ENCODE measurements around the gene MALRD1. TPM values are rescaled to one million over a fixed set of nuclear protein-coding genes. Genes with fewer than 3 reads are reported as not detected.

Gene MALRD1
- total RNA-seq, 1 experiment from 2014 or later = 8.2 TPM

DNA sequence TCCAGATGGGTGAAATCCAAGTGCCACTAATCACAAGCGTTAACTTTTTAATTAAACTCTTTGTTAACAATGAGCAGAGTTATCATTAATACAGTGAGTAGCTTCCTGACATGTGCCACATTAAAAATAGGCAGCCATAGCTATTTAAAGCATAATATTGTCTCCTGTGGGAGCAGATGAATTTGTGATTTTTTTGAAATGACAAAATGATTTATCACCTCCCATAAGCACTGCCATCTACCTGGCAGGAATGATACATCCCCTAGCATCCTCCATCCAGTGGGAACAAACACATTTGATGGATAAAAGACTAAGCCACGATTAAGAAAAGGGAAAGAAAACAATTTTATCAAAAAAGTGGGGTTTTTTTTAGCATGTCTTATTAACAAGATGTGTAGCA lies 605.3 kb downstream of the MALRD1 start:
- H3K4me3 Mint-ChIP-seq (ENCODE audit: unreplicated experiment) = no peak overlapping the region
- Histone ChIP-seq H3K4me3 (ENCODE audit: low read depth, low read length) (no peak overlapping the region), H3K27me3 (replicated peaks; ENCODE audit: control insufficient read depth, insufficient read depth, low read length) (no peaks in the 10 kb centered on the region), H3K4me1 (no peaks in the 10 kb centered on the region), H3K36me3 (ENCODE audit: control insufficient read depth, insufficient read depth, low read length) (no peaks in the 10 kb centered on the region), H3K9me3 (no peaks in the 10 kb centered on the region)
- no peaks in the 10 kb centered on the region for H3K27me3 Mint-ChIP-seq (ENCODE audit: insufficient read depth, unreplicated experiment)
- CTCF ChIA-PET = no interaction called here
- no peaks in the 10 kb centered on the region for H3K36me3 Mint-ChIP-seq (ENCODE audit: insufficient read depth, unreplicated experiment)
- intact Hi-C loops (cut with micrococcal nuclease; ENCODE audit: unreplicated experiment) = no loop called here
- no TSS peak for BruUV-seq (replicated peaks)
- H3K9me3 Mint-ChIP-seq (ENCODE audit: unreplicated experiment) = no peaks in the 10 kb centered on the region
- no peak for DNase-seq
- POLR2A ChIA-PET = no interaction called here
- H3K4me1 Mint-ChIP-seq (ENCODE audit: low read depth, unreplicated experiment) = no peaks in the 10 kb centered on the region
- H3K27ac Mint-ChIP-seq (ENCODE audit: unreplicated experiment) = no peak overlapping the region
- TF ChIP-seq CTCF (IDR thresholded peaks at IDR 0.05; ENCODE audit: insufficient read depth in 1 of 2, low read depth in 1 of 2, low read length in 1 of 2, severe bottlenecking in 1 of 2, unreplicated experiment in 1 of 2) = no peak

GRCh38 chr10:19654576-19654975 lies 606.0 kb downstream of the MALRD1 start:
- no peak for DNase-seq
- Mint-ChIP-seq H3K27me3 (ENCODE audit: insufficient read depth, unreplicated experiment) (no peaks in the 10 kb centered on the region), H3K27ac (ENCODE audit: unreplicated experiment) (no peak overlapping the region), H3K36me3 (ENCODE audit: insufficient read depth, unreplicated experiment) (no peaks in the 10 kb centered on the region), H3K9me3 (ENCODE audit: unreplicated experiment) (no peaks in the 10 kb centered on the region), H3K4me1 (ENCODE audit: low read depth, unreplicated experiment) (no peaks in the 10 kb centered on the region), H3K4me3 (ENCODE audit: unreplicated experiment) (no peak overlapping the region)
- Histone ChIP-seq H3K4me3 (ENCODE audit: low read depth, low read length) (no peak overlapping the region), H3K4me1 (no peaks in the 10 kb centered on the region), H3K9me3 (no peaks in the 10 kb centered on the region), H3K36me3 (ENCODE audit: control insufficient read depth, insufficient read depth, low read length) (no peaks in the 10 kb centered on the region), H3K27me3 (replicated peaks; ENCODE audit: control insufficient read depth, insufficient read depth, low read length) (no peaks in the 10 kb centered on the region)
- POLR2A ChIA-PET = no interaction called here
- intact Hi-C loops (cut with micrococcal nuclease; ENCODE audit: unreplicated experiment) = no loop called here
- no peak for TF ChIP-seq CTCF (IDR thresholded peaks at IDR 0.05; ENCODE audit: insufficient read depth in 1 of 2, low read depth in 1 of 2, low read length in 1 of 2, severe bottlenecking in 1 of 2, unreplicated experiment in 1 of 2)
- no TSS peak for BruUV-seq (replicated peaks)
- CTCF ChIA-PET = interaction anchor here (0.6 kb wide), 1 partner anchor 30 kb away, joined by 3 read pairs; no protein-coding TSS in a partner anchor

GRCh38 chr10:19656420-19657042 lies 607.9 kb downstream of the MALRD1 start:
- Mint-ChIP-seq H3K36me3 (ENCODE audit: insufficient read depth, unreplicated experiment) (no peaks in the 10 kb centered on the region), H3K27me3 (ENCODE audit: insufficient read depth, unreplicated experiment) (no peaks in the 10 kb centered on the region), H3K4me1 (ENCODE audit: low read depth, unreplicated experiment) (no peaks in the 10 kb centered on the region), H3K9me3 (ENCODE audit: unreplicated experiment) (no peaks in the 10 kb centered on the region), H3K27ac (ENCODE audit: unreplicated experiment) (no peak overlapping the region), H3K4me3 (ENCODE audit: unreplicated experiment) (no peak overlapping the region)
- no peak for TF ChIP-seq CTCF (IDR thresholded peaks at IDR 0.05; ENCODE audit: insufficient read depth in 1 of 2, low read depth in 1 of 2, low read length in 1 of 2, severe bottlenecking in 1 of 2, unreplicated experiment in 1 of 2)
- no peaks in the 10 kb centered on the region for H3K36me3 ChIP-seq (ENCODE audit: control insufficient read depth, insufficient read depth, low read length)
- no peak overlapping the region for H3K4me3 ChIP-seq (ENCODE audit: low read depth, low read length)
- no peak for DNase-seq
- intact Hi-C loops (cut with micrococcal nuclease; ENCODE audit: unreplicated experiment) = no loop called here
- H3K27me3 ChIP-seq (replicated peaks; ENCODE audit: control insufficient read depth, insufficient read depth, low read length) = no peaks in the 10 kb centered on the region
- no peaks in the 10 kb centered on the region for H3K4me1 ChIP-seq
- ChIA-PET POLR2A (no interaction called here), CTCF (no interaction called here)
- no peaks in the 10 kb centered on the region for H3K9me3 ChIP-seq
- no TSS peak for BruUV-seq (replicated peaks)
